ENCODE results near the gene SCP2D1.

- TF ChIP-seq, protein P1, sequence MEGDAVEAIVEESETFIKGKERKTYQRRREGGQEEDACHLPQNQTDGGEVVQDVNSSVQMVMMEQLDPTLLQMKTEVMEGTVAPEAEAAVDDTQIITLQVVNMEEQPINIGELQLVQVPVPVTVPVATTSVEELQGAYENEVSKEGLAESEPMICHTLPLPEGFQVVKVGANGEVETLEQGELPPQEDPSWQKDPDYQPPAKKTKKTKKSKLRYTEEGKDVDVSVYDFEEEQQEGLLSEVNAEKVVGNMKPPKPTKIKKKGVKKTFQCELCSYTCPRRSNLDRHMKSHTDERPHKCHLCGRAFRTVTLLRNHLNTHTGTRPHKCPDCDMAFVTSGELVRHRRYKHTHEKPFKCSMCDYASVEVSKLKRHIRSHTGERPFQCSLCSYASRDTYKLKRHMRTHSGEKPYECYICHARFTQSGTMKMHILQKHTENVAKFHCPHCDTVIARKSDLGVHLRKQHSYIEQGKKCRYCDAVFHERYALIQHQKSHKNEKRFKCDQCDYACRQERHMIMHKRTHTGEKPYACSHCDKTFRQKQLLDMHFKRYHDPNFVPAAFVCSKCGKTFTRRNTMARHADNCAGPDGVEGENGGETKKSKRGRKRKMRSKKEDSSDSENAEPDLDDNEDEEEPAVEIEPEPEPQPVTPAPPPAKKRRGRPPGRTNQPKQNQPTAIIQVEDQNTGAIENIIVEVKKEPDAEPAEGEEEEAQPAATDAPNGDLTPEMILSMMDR (IDR thresholded peaks at IDR 0.05), result no peak
- TF ChIP-seq POLR2AphosphoS5 (IDR thresholded peaks at IDR 0.05; ENCODE audit: insufficient read depth in 1 of 2, low read depth in 1 of 2) (no peak), POLR2A (IDR thresholded peaks at IDR 0.05) (no peak)
Observed at GRCh38 chr20:18805881-18806280, 7.7 kb upstream of the SCP2D1 start.
